DMS153 treated with DMSO at 0.1 percent for 48 hours (cell line): Measurements from ENCODE around the gene R3HDM2.
A peak's percentile ranks its signal among the peaks of the same experiment; 100 is the strongest.

Experiments
- DNase-seq: peaks from one replicate; lab custom pipeline; 2025; ENCODE audit not compliant: unreplicated experiment; lab: John Stamatoyannopoulos, UW

R3HDM2 gene

DNA sequence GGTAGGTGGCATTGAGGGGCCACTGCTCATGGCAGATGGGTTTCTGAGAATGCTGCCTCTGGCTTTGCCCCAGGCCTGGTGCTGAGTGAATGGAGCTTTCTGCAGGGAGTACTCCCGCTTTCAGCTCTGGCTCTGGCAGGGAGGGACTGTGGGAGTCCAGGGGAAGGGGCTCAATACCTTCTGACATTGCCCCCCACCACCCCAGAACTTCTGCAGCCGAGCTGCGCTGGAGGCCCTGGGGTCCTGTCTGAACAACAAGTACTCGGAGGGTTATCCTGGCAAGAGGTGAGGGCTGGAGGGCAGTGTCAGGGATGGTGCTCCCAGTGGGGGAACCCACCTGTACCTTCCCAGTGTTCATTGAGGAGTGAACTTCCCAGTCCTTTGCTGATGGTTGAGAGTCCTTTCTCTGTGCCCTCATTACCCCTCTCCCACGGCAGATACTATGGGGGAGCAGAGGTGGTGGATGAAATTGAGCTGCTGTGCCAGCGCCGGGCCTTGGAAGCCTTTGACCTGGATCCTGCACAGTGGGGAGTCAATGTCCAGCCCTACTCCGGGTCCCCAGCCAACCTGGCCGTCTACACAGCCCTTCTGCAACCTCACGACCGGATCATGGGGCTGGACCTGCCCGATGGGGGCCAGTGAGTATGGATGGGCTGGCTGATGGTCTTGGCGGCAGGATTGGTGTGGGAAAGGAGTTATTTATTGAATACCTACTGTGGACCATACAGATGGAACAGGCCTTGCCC lies 199.4 kb downstream of the R3HDM2 start:
- no peak for DNase-seq

DNA sequence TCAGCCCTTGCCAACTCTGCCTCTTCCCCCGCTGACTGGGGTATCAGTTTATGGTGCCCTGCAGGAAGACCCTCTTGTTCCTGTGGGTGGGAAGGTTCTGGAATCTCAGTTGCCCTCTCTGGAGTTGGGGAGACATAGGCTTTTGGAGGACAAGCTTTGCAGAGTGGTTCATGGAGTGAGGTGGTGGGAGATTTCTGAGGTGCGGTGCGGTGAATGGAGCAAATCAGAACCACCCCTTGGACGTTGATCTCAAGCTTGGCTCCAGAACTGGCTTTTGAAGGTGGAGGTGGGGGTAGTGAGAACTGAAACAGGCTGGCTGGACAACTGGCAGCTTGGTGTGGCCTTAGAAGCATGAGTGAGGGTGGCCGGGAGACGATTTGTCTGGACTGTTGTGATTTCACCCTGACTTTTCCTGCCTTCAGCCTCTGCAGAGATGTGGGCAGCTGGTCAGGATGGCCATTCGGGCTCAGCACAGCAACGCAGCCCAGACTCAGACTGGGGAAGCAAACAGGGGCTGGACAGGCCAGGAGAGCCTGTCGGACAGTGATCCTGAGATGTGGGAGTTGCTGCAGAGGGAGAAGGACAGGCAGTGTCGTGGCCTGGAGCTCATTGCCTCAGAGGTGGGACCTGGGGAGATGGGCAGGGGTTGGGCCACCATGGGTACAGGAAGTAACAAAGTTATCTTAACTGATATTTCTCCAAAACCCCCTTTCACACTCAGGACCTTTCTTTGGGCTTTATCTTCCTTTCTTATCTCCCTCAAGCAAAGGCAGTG lies 200.3 kb downstream of the R3HDM2 start:
- DNase-seq: no peak

DNA sequence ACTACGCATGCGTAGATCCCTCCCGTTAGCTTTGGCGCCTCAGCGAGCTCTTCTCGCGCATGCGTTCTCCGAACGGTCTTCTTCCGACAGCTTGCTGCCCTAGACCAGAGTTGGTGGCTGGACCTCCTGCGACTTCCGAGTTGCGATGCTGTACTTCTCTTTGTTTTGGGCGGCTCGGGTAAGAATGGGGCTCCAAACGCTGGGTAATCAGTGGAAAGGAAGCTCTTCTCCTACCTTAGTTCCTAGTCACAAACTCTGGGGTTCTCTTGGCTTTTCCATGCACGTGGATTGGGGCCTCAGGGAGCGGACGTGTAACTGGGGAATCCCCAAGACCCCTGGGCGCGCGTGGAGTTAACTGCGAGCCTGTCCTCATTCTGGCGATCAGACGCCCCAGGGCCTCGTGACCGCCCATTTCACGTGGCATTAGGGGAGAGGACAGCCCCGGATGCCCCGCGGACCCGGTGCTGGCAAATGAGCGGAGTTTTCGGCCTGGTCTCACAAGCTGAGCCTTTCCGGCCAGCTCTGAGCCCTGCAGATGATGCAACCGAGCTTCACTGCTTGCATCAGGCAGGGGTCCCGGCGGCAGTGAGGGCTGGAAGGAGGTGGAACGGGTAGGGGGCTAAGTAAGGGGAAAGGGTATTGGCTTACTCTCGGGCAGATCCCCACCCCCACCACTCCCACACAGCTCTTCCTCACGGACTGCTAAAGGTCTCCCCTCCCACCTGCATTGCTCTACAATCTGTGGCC lies 201.0 kb downstream of the R3HDM2 start, which contains the start of gene SHMT2:
SHMT2 (plus strand) TSS at position 78 of the 747 bp plus-strand sequence; CDS start at position 146, 68 bp downstream.
- DNase-seq: peak; percentile 97

DNA sequence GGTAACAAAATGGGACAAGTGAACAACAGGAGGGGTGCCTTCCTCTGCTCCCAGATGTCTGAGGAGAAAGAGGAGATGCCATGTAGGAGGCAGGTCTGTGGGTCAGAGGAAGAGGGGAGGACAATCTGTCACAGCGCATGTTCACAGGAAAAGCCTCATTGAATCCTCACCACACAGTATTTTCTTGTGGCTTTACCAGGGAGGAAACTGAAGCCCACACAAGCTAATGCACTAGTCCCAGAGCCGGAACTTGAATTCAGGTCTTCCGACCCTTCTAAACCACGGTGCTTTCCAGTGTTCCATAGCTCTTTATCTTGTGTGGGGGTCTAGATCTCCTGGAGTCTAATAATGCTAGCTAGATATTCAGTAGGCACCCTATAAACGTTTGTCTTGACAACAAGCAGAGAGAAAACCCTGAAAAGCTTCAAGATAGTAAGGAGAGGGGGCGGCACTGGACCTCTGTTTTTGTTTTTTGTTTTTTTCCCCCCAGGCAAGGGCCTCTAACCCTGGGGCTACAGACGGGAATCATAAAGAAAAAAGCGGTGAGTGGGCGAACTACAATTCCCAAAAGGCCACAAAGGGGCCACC lies 201.7 kb downstream of the R3HDM2 start:
- no peak for DNase-seq

DNA sequence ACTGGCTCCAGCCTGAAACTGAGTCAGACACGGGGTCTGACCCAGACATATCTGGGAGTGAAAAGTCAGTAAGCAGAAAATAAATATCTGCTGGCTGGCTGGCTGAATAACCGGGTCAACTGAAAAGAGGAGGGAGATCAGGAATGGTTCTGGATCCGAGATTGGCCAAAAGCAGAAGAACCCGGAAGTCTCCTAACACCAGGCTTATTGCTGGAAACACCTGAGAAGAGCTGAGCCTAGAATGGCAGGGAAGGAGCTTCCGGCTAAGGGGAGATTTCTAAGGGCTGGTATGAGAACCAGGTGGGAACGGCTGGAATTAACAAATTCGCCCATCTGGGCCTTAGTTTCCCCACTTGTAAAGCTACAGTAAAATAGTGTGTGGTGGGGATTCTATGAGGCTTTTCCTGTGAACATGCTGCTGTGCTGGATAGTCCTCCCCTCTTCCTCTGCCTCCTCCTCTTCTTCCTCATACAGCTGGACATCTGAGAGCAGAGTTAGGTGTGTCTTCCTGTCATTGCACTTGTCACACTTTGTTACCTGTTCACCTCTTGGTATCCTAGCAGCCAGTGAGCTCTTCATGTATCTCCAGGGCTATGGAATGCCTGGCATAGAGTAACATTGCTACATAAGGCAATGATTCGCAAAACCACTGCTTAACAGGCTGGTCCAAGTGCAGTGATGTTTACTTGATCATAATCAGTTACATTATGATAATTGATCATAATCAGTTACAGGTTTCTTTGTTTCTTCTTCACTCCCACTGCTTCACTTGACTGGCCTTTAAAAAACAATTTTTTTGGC lies 203.3 kb downstream of the R3HDM2 start:
- no peak for DNase-seq

DNA sequence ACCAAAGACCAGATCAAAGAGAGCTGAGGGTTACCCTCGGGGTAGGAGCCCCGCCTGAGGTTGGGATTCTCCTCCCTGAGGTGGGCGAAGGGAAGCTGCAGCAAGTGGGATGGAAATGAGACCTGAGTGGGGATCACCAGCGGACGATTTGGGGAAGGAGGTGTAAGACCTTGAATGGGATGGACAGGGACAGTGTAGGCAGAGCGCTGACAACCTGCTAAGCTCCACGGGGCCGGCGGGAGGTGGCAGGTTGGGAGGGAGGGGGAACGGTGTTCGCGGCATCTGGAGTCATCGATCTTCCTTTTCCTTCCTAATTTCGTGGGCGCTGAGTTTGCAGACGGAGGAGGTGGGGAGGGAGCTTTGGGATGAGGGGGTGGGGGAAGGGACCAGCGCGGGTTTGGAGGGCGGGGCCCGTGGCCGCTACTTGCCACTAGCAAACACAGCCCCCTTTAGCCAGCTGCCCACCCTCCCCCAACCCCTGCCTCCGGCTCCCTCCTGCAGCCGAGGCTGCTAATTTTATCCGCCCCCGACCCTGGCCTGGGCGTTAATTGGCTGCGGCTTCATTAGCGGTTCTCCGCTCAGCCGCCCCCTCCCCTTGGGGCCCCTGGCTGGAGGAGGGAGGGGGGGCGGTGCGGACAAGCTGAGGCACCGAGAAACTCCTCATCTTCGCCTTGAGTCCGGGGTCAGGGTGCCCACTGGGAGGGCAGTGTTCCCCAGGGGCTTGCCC lies 204.1 kb downstream of the R3HDM2 start:
- no peak for DNase-seq

DNA sequence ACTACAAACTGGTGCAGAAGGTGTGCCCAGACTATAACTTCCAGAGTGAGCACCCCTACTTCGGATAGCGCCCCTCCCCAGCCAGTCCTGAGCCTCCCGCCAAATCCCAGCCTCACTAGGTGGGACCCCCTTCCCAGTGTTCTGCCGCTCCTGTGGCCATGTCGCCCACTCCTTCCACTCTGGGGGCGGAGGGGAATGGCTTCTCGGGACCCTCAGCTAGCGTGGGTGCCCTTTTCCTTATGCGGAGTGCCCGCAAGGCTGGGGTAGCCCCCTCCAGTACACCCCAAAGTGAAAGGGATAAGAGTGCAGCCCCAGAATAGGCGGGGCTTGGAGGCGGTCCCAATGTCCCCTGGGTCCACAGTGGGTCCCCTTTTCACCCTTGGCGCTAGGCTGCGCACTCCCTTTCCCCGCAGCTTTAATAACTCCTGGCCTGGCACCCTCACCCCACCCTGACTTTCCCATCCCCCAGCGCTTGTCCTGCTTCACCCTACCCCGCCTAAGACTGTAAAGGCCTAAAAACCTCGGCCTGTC lies 205.1 kb downstream of the R3HDM2 start:
- no peak for DNase-seq

DNA sequence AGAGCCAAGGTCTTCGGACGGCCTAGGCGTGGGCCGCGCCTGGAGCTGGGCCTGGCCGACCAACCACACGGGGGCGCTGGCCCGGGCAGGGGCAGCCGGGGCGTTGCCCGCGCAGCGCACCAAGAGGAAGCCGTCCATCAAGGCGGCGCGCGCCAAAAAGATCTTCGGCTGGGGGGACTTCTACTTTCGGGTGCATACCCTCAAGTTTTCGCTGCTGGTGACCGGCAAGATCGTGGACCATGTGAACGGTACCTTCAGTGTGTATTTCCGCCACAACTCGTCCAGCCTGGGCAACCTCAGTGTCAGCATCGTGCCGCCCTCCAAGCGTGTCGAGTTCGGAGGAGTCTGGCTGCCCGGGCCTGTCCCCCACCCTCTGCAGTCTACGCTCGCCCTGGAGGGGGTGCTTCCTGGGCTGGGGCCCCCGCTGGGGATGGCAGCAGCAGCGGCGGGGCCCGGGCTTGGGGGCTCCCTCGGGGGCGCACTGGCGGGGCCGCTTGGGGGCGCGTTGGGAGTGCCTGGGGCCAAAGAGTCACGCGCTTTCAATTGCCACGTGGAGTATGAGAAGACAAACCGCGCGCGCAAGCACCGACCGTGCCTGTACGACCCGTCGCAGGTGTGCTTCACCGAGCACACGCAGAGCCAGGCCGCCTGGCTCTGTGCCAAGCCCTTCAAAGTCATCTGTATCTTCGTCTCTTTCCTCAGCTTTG lies 205.7 kb downstream of the R3HDM2 start:
- no peak for DNase-seq

DNA sequence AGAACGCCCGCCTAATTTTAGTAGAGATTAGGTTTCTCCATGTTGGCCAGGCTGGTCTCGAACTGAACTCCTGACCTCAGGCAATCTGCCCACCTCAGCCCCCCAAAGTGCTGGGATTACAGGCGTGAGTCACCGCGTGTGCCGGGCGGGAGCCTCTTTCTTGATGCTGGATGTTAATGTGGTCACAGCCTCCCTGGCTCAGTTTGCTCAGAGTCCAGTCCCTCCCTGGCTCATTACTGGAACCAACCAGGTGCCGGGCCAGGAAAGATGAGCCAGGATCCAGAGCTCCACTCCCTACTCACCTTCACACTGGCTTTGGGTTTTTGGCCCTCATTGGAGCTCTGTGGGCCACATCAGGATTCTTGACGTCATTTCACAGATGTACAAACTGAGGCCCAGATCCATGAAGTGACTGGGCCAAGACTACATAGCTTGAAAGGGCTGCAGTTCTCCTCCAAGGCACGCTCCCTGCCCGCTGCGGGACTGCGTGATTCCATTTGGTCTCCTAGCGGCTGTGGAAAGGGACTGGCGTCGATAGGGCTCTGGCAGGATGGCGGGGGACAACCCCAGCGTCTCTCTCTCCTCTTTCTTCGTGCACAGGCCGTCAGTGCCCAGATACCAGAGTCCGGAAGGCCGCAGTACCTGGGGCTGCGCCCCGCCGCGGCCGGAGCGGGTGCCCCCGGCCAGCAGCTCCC lies 206.4 kb downstream of the R3HDM2 start:
- no peak for DNase-seq

DNA sequence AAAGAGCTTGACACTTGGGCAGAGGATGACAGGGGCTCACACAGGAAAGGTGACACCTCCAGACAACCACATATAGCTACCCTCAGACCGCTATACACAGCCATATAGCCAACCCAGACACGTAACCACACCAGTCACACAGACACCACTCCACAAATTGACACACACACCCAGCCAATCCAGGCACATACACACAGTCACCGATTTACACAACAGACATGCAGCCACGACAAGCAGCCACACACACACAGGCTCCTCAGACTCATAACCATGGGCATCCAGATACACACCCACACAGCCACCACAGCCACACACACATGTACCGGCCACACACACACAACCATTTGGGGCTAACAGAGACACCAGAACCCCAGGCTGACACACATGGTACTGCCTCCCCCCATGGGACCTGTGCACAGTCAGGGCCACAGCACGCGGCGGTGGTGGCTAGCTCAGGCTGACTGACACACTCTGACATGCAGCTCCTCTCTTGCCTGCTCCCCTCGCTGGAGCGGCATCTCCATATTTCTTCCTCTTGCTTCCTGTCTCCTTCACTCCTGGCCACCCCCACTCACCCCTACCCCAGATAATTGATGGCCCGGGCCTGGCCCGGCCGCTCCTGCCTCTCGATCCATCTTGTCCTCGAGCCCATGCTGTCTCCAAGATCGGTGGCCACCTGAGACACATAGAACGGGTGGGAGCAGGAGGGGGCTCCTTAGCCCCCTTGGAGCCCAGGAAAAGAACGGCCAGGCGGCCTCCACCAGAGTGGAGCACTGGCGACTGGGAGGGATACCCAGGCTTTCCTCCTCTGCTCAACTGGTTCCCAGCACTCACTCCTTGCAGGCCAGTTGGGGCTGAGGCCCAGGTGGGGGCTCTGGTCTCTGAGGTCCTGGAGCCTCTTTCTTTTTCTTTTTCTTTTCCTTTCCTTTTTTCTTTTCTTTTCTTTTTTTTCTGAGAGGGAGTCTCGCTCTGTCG lies 207.4 kb downstream of the R3HDM2 start:
- no peak for DNase-seq

DNA sequence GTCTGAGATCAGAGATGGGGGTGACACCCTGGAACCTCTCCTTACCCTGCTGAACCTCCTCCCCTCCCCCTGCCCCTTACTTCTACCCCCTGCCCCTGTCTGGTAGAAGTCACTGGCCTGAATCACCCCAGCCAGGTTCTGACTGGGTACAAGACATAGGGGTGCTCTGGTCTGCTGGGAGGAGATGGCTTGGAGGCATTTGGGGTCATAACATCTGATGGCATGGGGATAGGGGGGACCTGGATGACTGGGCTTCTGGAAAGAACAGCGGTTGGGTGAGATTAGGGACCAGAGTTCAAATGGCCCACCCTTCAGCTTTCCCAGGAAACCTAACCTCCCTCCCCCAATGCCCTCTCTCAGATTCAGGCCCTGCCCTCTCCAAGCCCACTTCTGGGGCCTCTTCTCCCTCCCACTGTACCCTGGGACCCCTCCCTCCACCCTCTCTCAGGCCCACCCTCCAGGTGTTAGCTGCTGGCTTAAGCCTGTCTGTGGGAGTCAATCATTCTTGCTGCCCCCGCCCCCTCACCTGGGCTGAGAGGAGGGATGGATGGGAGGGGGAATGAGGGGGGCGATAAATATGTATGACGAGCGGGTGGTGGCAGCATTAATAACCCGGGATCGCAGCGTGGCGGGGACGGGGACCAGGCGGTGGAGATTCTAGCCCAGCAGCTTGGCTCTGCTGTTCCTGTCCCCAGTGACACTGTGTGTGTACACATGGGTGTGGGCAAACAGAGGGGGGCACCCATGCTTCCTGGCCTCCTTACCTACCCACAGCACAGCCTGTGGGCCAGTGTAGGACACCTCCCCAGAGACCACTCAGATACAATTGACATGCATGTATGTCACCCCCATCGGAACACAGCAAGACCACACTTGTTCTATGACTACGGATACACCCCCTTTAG lies 208.3 kb downstream of the R3HDM2 start:
- no peak for DNase-seq

DNA sequence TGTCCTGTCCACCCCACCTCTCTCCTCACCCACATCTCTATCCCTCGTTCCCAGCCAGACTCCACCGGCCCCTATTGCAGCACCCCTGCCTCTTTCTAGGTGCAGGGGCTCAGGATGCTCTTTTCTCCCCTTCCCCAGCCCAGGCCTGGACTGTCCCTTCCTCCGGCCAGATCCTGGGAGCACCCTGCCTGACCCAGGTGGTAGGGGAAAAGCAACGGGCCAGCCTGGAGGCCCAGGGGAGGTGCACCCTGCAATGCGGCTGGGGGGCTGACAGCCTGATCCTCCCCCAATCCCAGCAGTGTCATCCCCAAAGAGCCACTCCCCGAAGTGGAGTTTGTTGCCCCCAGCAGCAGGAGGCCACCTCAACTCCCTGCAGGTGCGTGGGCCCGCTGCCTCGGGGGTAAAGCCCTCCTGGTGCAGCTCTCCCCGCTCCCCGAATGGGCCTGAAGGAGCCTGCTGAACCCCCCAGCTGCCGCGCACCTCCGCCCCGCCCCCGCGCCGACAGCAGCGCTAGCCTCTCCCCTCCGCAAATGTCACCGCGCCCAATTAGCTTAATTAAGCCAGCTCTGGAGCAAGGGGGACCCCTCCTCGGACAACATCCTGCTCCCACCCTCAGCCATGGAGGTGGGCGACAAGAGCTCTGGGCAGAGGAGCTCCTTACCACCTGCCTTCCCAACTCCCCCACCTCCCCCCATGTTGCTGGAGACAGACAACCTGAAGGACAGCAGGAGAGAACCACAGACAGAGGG lies 209.5 kb downstream of the R3HDM2 start:
- DNase-seq: no peak

DNA sequence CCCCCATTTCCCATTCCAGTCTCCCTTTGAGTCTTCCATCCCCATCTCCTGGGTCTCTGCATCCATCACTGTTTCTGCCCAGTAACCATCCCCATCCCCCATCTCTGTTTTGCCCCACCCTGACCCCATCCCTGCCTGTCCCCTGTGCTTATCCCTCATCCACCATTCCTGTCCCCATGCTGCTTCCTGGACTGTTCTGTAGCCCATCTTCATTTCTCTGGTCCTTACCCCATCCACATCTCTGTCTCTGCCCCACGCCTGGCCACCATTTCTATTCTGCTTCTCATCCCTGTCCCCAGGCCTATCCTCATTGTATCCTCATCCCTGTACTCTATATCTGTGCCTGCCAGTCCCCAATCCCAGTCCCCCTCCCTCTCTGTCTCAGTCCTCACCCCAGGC lies 210.1 kb downstream of the R3HDM2 start:
- no peak for DNase-seq

DNA sequence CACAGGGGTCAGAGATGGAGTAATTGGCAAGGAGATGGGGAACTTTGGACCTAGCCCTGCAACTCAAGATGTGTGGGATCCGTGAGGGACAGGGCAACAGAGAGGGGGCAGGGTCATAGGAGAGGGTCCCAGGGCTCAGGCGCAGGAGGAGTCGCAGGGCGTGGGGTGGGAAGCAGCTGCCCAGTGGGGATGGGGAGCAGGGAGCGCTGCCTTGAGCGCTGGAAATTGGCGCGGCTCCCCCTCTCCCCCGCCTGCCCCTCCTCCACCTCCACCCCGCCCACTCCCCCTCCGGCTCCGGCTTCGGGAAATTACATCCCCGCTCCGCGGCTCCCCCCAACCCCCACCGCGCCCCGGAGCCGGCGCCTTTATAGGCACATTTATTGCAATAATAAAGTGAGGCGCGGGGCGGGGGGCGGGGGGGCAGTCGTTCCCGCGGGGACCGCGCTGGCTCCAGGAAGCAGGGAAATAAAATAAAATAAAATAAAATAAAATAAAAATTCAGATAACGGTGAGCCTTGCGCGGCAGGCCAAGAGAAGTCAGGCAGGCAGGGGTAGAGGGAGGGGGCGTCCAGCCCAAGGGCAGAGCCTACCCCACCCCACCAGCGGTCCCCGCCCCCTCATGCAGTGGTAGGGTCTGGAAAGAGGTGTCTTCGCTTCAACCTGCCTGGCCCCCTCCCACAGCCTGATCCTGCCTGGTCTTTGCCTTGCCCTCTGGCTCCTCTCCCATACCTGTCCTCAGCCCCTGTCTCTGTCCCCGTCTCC lies 210.7 kb downstream of the R3HDM2 start:
- no peak for DNase-seq
